HUES64 (cell line): ENCODE measurements around the gene CNTFR.

Experiments
- H3K27ac ChIP-seq: 2 replicates; pipeline ENCODE4 v1.7.0; 2013; ENCODE audit warnings: low read depth, low read length, inconsistent platforms
- H3K27me3 ChIP-seq: 2 replicates; pipeline ENCODE4 v1.6.1; 2013; ENCODE audit warnings: mild to moderate bottlenecking, low read length; ENCODE audit not compliant: insufficient read depth
- H3K36me3 ChIP-seq: 2 replicates; pipeline ENCODE4 v1.6.1; 2013; ENCODE audit warnings: mild to moderate bottlenecking, low read length; ENCODE audit not compliant: insufficient read depth
- H3K4me1 ChIP-seq: 2 replicates; pipeline ENCODE4 v1.6.1; 2013; ENCODE audit warnings: mild to moderate bottlenecking, low read length, moderate library complexity; ENCODE audit not compliant: insufficient read depth
- H3K4me3 ChIP-seq: 2 replicates; pipeline ENCODE4 v1.5.1; 2013; ENCODE audit warnings: mild to moderate bottlenecking, low read length, moderate library complexity
- H3K9ac ChIP-seq: 2 replicates; pipeline ENCODE4 v1.6.1; 2013; ENCODE audit warnings: mild to moderate bottlenecking, low read depth, low read length
- H3K9me3 ChIP-seq: 2 replicates; pipeline ENCODE4 v1.6.1; 2013; ENCODE audit warnings: low read depth, low read length; ENCODE audit not compliant: insufficient read depth
- WGBS: fragments of 150-250, 120-280 bp; methylation state at CpG from one replicate; pipeline ENCODE4 v1.1.7; 2013; ENCODE audit warnings: missing lambda C conversion rate; 5-methylcytosine and 5-hydroxymethylcytosine counted together

CNTFR gene

GRCh38 chr9:34557426-34558321 is 31.9 kb downstream of the CNTFR start:
- 88% methylated on average over 19 of the region's 19 CpGs for WGBS
- H3K4me1 ChIP-seq = peaks cover 26% of the 10 kb centered on the region
- no peaks in the 10 kb centered on the region for H3K9me3 ChIP-seq
- H3K27ac ChIP-seq = no peak overlapping the region
- no peaks in the 10 kb centered on the region for H3K36me3 ChIP-seq
- no peak overlapping the region for H3K4me3 ChIP-seq
- no peak overlapping the region for H3K9ac ChIP-seq
- H3K27me3 ChIP-seq = no peaks in the 10 kb centered on the region

GRCh38 chr9:34556949-34557348 is 32.6 kb downstream of the CNTFR start:
- no peak overlapping the region for H3K27ac ChIP-seq
- no peak overlapping the region for H3K4me3 ChIP-seq
- H3K9me3 ChIP-seq = no peaks in the 10 kb centered on the region
- H3K4me1 ChIP-seq = peaks cover 26% of the 10 kb centered on the region
- H3K36me3 ChIP-seq = no peaks in the 10 kb centered on the region
- WGBS = 90% methylated on average over 5 of the region's 6 CpGs
- no peak overlapping the region for H3K9ac ChIP-seq
- no peaks in the 10 kb centered on the region for H3K27me3 ChIP-seq

- H3K4me1 ChIP-seq = peaks cover 26% of the 10 kb centered on the region
- no peaks in the 10 kb centered on the region for H3K9me3 ChIP-seq
- H3K4me3 ChIP-seq = no peak overlapping the region
- no peaks in the 10 kb centered on the region for H3K27me3 ChIP-seq
- H3K27ac ChIP-seq = no peak overlapping the region
- WGBS = 87% methylated on average over 13 of the region's 13 CpGs
- no peak overlapping the region for H3K9ac ChIP-seq
- H3K36me3 ChIP-seq = no peaks in the 10 kb centered on the region
These were observed 33.5 kb downstream of the CNTFR start for GRCh38 chr9:34555936-34556525.

- Histone ChIP-seq H3K4me3 (no peak overlapping the region), H3K27me3 (no peaks in the 10 kb centered on the region), H3K9ac (no peak overlapping the region), H3K36me3 (no peaks in the 10 kb centered on the region), H3K27ac (no peak overlapping the region), H3K9me3 (no peaks in the 10 kb centered on the region), H3K4me1 (peaks cover 24% of the 10 kb centered on the region)
- 88% methylated on average over 3 of the region's 5 CpGs for WGBS
These were observed 34.0 kb downstream of the CNTFR start for GRCh38 chr9:34555500-34555899.

GRCh38 chr9:34555002-34555348 is 34.5 kb downstream of the CNTFR start:
- Histone ChIP-seq H3K9me3 (no peaks in the 10 kb centered on the region), H3K27me3 (no peaks in the 10 kb centered on the region), H3K36me3 (no peaks in the 10 kb centered on the region), H3K27ac (no peak overlapping the region), H3K9ac (no peak overlapping the region), H3K4me1 (peaks cover 19% of the 10 kb centered on the region), H3K4me3 (no peak overlapping the region)
- WGBS = 86% methylated on average over 23 of the region's 23 CpGs

GRCh38 chr9:34554211-34555001 is 35.1 kb downstream of the CNTFR start:
- H3K4me3 ChIP-seq = no peak overlapping the region
- WGBS = 72% methylated on average over 16 of the region's 16 CpGs
- no peaks in the 10 kb centered on the region for H3K27me3 ChIP-seq
- H3K9ac ChIP-seq = no peak overlapping the region
- no peak overlapping the region for H3K27ac ChIP-seq
- H3K36me3 ChIP-seq = no peaks in the 10 kb centered on the region
- H3K4me1 ChIP-seq = peaks cover 18% of the 10 kb centered on the region
- H3K9me3 ChIP-seq = no peaks in the 10 kb centered on the region

- Histone ChIP-seq H3K27ac (no peak overlapping the region), H3K4me3 (no peak overlapping the region), H3K27me3 (no peaks in the 10 kb centered on the region), H3K9me3 (no peaks in the 10 kb centered on the region), H3K9ac (no peak overlapping the region), H3K36me3 (no peaks in the 10 kb centered on the region), H3K4me1 (peaks cover 13% of the 10 kb centered on the region; the same call in 1 of the 2 replicates)
- WGBS = 90% methylated on average over 18 of the region's 18 CpGs
These were observed 36.0 kb downstream of the CNTFR start for GRCh38 chr9:34553511-34554021.

- Histone ChIP-seq H3K27ac (no peak overlapping the region), H3K4me1 (peaks cover 13% of the 10 kb centered on the region; the same call in 1 of the 2 replicates), H3K36me3 (no peaks in the 10 kb centered on the region), H3K9me3 (no peaks in the 10 kb centered on the region), H3K9ac (no peak overlapping the region), H3K4me3 (no peak overlapping the region), H3K27me3 (no peaks in the 10 kb centered on the region)
- WGBS = 92% methylated on average over 2 of the region's 2 CpGs
These were observed 36.5 kb downstream of the CNTFR start for GRCh38 chr9:34552986-34553385.

- no peaks in the 10 kb centered on the region for H3K27me3 ChIP-seq
- WGBS = 95% methylated on average over 13 of the region's 13 CpGs
- H3K9me3 ChIP-seq = no peaks in the 10 kb centered on the region
- H3K4me1 ChIP-seq = peaks cover 13% of the 10 kb centered on the region; the same call in 1 of the 2 replicates
- no peaks in the 10 kb centered on the region for H3K36me3 ChIP-seq
- no peak overlapping the region for H3K9ac ChIP-seq
- H3K4me3 ChIP-seq = no peak overlapping the region
- no peak overlapping the region for H3K27ac ChIP-seq
These were observed 36.9 kb downstream of the CNTFR start for GRCh38 chr9:34552606-34552981.

GRCh38 chr9:34551751-34552605 is 37.5 kb downstream of the CNTFR start:
- H3K27ac ChIP-seq = no peak overlapping the region
- H3K27me3 ChIP-seq = no peaks in the 10 kb centered on the region
- H3K4me3 ChIP-seq = no peak overlapping the region
- 93% methylated on average over 20 of the region's 20 CpGs for WGBS
- H3K9me3 ChIP-seq = no peaks in the 10 kb centered on the region
- H3K9ac ChIP-seq = no peak overlapping the region
- H3K4me1 ChIP-seq = peaks cover 13% of the 10 kb centered on the region; the same call in 1 of the 2 replicates
- no peaks in the 10 kb centered on the region for H3K36me3 ChIP-seq
